Measurements from ENCODE around the gene SNX2. TPM values are rescaled to one million over a fixed set of nuclear protein-coding genes. Genes with fewer than 3 reads are reported as not detected.

Gene SNX2
- total RNA-seq, 1 donor from 2014 or later, result 30.5 TPM

Other genes starting within 250 kb of the SNX2 start
- gene SNX24, start 70.5 kb downstream of the SNX2 start, total RNA-seq, result 1.2 and 1.6 TPM in 2 replicates

Measured in activated T-helper 1 cell treated with anti-CD3 and anti-CD28 coated beads, Interleukin-12 subunit alpha, Interleukin-12 subunit beta, Interleukin-2, Interleukin-4 antibody, amounts not matched to agents 30 ng/mL and 10 ng/mL and 1 ng/mL, durations not matched to agents 14 hours and 24 hours and 36 hours (primary cell).